Activated CD4-positive, alpha-beta T cell treated with anti-CD3 and anti-CD28 coated beads, Interleukin-2, amount 50 U/mL, for 4 hours (primary cell): ENCODE results near the gene CES2.

Experiments used
- DNase-seq, 2 experiments: peaks; one replicate each; pipeline ENCODE4 v3.0.0-alpha.2; 2020

The CES2 gene

GRCh38 chr16:66902648-66903543 is 32.4 kb upstream of the CES2 start:
- no peak for DNase-seq

- DNase-seq, result no peak
Observed at GRCh38 chr16:66903544-66904427, 31.5 kb upstream of the CES2 start.

- DNase-seq, result no peak
Observed at GRCh38 chr16:66904428-66904845, 30.9 kb upstream of the CES2 start.

GRCh38 chr16:66904846-66905632 is 30.3 kb upstream of the CES2 start:
- DNase-seq, result no peak

- peak in 1 of 2 experiments; percentile 23 for DNase-seq
Observed at GRCh38 chr16:66905633-66906539, 29.4 kb upstream of the CES2 start.

- no peak for DNase-seq
Observed at GRCh38 chr16:66906916-66907836, 28.1 kb upstream of the CES2 start.

GRCh38 chr16:66908116-66908515 is 27.2 kb upstream of the CES2 start:
- no peak for DNase-seq

GRCh38 chr16:66908762-66909559 is 26.4 kb upstream of the CES2 start:
- DNase-seq, result no peak

- no peak for DNase-seq
Observed at GRCh38 chr16:66910175-66910940, 25.0 kb upstream of the CES2 start.

- DNase-seq, result no peak
Observed at GRCh38 chr16:66911112-66911511, 24.2 kb upstream of the CES2 start.

GRCh38 chr16:66911801-66912200 is 23.5 kb upstream of the CES2 start:
- no peak for DNase-seq

GRCh38 chr16:66913081-66913480 is 22.2 kb upstream of the CES2 start:
- DNase-seq, result no peak

GRCh38 chr16:66913711-66914110 is 21.6 kb upstream of the CES2 start:
- no peak for DNase-seq

- DNase-seq, result no peak
Observed at GRCh38 chr16:66914541-66914940, 20.8 kb upstream of the CES2 start.

GRCh38 chr16:66915041-66915440 is 20.3 kb upstream of the CES2 start:
- no peak for DNase-seq

GRCh38 chr16:66916518-66916917 is 18.8 kb upstream of the CES2 start:
- DNase-seq, result no peak

- DNase-seq, result no peak
Observed at GRCh38 chr16:66917741-66918140, 17.6 kb upstream of the CES2 start.

- DNase-seq, result no peak
Observed at GRCh38 chr16:66918355-66918754, 17.0 kb upstream of the CES2 start.
